HG03378 (cell line): ENCODE data around the gene DELE1.

ENCODE experiments used
- ATAC-seq: cut with Tn5 transposase; IDR thresholded peaks from one replicate; pipeline ENCODE4 v1.9.1; 2021; ENCODE audit warnings: mild to moderate bottlenecking, moderate library complexity; ENCODE audit not compliant: unreplicated experiment

The DELE1 gene

DNA sequence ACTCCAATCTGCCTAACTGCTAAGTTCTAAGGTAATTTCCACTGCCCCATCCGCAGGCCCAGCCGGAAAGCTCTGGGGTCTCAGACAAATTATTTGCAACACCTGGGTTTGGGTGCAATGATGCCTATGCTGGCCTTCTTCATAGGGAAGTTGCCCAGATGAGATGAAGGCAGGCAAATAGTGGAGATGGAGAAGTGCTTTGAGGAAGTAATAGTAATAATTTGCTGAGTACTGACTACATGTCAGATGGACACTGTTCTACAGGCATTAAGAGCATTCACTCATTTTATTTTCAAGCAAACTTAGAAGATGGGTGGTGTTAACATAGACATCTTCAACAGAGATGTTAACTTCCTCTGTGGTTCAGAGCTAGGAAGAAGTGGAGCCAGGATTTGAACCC, 30.5 kb downstream of the DELE1 start:
- no peak for ATAC-seq

DNA sequence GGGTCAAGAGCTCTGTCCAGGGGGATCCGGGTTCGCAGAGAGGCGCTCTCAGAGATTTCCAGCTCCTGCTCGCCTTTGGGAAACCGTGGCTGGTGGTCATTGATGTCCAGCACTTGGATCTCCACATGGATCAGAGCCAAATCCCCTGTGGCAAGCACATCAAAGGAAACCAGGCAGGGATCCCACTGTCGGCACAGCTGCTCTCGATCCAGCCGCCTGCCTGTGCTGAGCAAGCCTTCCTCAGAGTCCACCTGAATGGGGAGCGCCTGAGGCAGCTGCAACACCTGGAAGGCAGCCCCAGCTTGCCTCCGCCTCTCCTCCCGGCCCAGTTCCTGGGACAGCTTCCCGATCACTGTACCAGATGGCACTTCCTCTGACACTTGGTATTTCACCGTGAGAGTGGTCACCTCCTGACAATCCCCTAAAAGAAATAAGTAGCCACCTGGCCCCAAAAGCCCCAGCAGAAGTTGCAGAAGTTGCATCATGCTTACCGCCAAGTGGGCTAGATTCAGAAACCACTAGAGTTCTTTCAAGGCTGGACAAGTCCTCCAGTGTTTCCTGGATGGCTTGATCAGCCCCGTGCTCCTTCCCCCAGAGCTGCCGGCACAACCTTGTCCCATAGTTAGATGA, 33.8 kb downstream of the DELE1 start:
- ATAC-seq = no peak

DNA sequence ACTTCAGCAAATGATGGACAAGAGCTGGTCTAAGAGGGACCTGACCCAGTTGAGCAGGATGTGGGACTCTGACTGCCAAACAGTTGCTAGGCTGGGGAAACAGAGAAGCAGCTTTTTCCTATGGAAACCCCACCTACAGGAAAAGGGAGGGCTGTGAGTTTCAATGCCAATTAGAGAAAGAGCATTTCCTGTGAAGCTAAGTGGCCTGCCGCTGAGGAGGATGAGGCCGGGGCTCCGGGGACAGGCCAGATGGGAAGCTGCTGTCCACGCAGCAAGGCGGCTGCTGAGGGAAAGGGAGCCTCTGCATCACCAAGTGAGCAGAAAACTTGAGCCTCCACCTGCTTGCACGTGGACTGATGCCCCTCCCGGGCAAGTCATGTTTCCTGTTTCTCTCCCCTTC, 34.4 kb downstream of the DELE1 start, which contains the start of gene PCDH12:
TSS of gene PCDH12 (minus strand) at position 90 of the 400 bp plus-strand sequence. CDS start 351 bp downstream, outside the sequence.
- no peak for ATAC-seq

DNA sequence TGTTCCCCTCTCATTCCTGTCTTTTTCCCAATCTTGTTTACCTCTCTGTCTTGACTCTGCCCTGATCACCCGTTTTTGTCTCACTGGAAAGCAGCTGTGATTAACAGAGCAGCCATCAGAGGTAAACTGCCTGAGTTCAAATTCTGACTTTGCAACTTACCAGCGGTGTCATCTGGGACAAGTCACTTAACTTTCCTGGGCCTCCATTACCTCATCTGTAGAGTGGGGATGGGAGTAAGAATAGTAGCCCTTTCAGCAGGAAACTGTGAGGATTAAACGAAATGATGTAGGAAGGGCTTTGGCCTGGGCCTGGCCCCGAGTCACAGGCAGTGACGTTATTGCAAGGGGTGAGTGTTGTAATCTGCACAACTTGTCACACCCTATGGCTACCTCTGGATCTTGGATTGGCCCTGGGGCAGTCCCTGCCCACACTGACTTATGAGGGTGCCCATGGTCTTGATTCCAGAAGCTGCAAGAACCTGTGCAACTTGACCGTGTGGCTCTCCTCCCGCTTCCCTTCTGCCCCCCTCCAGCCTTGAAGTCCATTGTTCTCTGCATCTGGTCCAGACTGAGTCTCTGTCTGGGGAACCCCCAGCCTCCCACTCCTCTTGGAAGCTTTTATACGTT, 35.0 kb downstream of the DELE1 start:
- no peak for ATAC-seq

DNA sequence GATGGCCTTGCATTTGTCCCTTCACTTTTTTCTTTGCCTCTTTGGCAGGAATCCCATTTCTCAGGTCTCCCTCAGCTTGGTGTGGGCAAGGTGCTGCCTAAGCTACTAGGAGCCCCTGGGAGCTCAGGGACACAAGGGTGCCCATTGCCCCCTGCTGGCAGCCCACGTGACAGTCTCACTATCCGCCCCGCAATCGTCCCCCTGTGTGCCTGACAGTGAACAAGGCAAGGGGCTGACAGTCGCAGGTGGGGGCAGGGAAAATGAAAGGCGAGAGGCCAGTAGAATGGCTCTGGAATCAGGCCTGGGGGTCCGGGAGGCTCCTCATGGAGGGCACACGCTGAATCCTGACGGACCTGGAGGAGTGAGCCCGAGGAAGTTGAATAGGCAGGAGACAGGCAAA, 36.3 kb downstream of the DELE1 start:
- no peak for ATAC-seq

DNA sequence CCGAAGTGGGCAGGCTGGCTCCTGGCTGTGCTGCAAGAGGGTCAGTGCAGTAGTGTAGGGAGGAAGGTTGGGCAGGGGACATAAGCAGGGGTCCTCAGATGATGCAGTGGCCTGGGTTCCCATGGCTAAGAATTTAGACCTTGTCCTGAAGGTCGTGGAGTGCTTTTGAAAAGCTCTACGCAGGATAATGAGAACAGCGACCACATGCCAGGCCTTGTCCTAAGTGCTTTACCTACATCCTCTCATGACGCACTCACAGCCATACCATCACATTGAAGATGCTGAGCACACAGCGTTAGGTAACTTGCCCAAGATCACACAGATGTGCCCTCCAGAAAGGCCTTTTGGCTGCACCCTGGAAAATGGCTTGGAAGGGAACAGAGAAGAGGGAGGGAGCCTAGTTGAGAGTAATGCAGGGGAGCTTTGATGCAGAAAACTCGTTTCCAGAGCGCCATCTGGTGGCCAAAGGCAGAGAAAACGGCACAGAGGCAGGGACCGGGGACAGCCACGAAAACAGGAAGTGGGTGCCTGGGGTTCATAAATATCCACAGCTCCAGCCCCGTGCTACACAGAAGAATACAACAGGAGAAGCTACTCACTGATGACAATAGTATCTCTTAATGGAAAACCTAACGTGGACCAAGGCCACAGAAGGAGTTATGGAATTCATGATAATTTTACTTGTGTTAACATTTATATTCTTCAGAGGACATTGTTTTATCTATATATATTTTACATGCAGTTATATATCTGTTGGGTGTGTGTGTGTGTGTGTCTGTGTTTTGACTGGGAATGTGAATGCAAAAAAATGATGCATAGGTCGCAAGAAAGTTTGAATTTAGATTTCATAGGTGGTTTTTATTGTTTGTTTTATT, 37.0 kb downstream of the DELE1 start:
- ATAC-seq = peak; percentile 95

DNA sequence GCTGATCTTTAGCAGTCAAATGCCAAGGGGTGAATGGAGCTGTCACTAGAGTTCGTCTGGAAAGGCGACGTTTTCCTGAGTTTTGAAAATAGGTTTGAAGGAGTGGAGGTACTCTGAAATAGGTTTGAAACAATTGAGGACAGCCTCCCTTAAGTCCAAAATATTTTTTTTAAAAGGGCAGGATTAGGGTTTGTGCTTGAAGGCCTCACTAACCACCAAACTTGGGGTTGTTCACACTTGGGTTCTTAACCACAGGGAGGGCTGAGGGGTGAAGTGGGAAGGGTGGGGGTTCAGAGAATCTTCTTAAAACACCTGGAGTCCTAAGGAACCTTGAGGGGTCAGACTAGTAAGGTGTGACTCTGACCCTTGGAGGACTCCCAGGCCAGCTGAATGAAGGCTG, 37.8 kb downstream of the DELE1 start:
- no peak for ATAC-seq

DNA sequence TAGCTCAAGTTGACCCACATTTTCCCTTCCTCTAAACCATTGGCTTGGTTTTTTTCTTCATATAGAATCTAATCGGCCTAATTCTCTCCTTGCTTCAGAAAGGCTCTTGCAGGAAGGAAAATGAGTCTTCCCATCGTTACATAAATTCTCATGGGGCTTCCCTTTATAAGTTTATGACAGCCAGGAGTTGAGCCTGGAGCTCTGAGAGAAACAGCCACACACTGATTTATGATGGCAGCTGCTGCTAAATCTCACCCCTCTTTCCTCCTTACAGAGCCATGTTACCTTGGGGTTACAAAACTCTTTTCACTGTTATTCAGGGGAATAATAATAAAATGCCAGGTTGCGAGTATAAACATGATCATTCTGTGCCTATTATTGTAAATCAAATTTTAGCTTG, 40.0 kb downstream of the DELE1 start:
- no peak for ATAC-seq

DNA sequence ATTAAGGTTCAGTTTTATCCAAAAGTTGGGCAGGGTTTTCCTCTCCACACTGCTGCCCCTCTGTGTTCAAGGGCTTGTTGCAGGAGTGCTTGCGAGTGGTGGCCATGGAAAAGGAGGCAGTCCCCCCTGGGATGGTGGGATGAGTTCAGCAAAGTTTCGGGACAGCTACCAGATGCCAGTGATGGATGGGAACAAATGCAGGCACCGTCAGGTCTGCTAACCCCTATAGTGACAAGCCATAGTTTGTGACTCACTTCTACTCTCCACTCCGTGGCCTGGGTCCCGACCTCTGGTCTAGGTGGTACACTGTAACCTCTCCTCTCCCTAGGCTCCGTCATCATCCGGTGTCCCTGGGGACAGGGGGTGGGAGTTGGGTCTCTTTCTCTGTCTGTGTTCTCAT, 41.4 kb downstream of the DELE1 start:
- ATAC-seq = no peak

DNA sequence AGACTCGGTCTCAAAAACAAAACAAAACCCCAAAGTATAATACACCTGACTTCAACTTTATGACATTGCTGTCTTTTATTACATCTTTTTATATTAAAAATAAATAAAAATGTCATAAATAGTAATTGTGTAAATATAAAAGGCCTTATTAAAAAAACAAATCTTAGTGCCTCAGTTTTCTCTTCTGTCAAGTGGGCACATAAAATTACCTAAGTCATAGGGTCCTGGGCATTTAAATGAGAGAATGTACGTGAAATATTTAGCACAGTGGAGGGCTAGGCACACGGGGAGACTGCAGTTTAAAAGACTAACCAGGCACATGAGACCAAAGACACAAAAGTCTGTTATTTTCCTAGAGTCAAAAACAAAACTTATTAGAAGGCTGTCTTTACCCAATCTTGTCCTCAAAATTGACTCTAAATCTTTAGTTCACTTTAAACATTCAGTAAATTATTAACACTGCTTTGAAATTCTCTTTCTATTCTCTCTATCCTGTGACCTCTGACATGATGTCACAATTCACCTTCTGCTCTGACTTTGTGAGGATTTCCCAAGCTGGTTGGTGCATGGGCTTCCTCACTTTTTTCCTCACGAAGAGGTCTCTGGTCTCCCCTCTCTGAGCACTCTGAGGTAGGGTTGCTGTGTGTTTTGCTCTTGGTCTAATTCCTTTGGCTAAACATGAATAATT, 42.7 kb downstream of the DELE1 start:
- no peak for ATAC-seq

DNA sequence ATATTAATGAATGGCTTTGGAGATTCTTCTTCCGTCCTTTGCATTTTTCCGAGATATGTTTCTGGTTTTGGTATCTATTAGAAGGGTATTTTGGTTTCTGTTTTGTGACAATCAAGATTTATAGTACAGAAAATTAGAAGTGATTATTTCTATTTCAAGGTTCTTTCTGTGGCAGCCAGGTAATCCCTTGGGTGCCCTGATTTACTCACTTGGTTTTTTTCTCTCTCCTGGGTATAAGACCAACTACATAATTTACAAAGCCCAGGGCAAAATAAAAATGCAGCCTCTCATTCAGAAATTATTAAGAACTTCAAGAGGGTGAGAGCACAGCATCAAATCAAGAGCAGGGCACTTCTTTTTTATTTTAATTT, 43.3 kb downstream of the DELE1 start:
- no peak for ATAC-seq

DNA sequence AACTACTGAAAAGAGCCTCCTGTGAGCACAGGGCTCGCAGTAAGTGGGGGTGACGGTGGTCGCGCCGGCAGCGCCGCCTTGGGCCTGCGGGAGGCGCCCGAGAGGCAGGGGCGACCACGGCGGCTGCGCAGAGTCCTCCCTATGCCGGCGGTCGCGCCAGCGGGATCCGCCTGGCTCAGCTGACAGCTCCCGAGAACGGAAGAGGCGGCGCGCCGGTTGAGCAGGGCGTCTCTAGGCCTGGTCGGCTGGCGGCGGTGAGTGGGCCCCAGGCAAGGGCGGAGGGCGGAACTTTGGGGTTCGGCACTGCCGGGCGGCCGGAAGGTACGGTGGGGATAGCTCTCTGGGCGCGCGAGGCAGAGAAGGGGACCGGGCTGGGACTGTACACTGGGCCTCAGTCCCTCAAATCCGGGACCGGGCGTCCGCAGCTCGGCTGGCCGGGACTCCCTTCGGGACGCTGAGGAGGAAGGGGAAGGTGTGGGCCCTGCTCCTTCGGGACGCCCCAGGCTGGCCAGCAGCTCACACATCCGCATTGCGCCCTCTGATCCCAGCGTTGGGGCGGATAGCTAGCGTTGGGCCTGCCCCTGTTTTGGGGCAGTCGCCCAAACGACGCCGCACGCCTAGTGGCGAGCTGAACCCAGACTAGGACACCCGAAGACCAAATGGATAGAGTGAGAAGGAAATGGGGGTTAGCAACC, 45.4 kb downstream of the DELE1 start, which contains the start of gene RNF14:
TSS of gene RNF14 (plus strand) at position 192 of the 695 bp plus-strand sequence. CDS start 4,484 bp downstream, outside the sequence.
- ATAC-seq = peak; percentile 83

DNA sequence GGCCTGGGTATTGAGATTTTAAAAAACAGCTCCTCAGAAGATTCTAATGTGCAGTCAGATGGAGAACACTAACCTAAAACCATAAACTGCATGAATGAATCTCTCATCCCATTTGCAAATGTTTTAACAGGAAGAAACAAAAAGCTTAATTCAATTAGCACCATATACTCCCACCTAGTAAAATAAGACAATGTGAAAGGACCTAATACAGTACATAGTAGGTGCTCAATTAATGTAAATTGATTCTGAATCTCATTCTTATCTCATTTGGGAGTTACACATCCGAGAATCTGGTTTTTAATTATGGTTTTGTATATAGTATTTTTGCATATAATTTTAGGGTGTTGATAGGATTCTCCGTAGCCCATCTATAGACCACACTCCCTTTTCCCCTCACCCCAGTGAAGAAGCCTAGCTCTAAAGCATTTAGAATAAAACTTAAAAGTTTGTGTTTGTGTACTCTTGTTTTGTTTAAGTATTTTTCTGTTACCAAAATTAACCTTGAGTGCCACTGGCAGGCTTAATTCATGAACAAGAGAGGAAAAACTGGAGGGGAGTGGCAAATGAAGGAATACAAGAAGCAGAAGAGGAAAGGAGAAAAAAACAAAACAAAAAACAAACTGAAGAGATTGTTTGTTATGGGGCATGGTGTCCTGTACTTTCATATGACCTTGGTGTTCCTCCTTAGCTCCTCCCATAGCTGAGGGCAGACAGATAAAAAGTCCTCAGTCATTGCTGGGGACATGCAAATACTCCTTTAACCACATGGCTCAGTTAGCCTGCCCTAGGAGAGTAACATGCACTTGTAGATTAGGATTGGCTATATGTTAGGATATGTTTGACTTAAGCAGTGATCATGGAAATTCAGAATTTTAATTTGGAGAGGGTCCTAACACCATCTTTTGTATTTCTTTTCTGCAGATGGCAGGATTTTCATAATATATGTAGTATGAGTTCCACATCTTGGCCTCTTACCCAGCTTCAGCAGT, 46.4 kb downstream of the DELE1 start:
- peak; percentile 75 for ATAC-seq

DNA sequence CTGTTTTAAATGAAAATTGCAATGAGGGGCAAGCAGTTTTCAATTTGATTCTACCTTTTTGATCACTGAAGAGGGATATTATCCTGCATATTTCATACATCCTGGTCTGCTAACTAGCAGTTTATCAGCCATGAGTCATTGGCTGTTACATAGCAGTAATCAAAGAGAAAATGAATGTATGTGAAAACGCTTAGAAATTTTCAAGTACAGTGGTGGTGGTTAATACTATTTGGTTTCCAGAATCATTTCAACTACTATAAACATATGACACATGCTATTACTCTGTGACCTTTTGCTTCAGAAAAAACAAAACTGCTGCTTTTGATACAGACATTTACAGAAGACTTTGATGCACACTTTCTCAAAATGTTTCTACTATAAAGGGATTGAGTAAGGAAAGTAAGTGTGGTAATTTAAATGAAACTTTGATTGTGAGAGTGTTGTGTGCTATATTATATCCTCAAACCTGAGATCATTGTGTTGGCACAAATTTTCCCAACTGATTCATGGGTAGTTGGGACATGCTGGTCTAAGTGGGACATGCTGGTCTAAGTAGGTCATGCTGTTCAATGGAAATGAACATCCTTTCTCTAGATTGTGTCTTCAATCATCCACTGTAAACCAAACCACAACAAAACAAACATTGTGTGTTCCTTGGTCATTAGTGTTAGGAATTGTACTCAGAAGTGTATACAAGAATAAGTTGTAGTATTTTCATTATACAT, 50.4 kb downstream of the DELE1 start:
- ATAC-seq = no peak

DNA sequence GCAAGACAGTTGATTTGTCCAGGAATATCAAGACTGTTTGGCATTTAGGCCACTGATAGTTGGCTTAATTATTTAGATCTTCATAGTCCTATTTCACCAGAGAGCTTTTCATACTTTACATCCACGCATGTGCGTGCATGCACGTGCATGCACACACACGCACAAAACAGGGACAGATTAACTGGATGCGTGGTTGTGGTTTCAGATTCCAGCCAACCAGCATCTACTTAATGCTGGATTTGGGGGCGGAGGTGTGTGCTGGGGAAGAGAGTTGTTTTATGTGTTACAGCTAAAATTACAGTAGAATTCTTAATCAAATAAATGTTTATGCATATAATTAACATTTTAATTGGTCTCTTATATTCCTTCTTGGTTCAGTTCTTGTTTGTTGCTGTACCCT, 52.5 kb downstream of the DELE1 start:
- no peak for ATAC-seq

DNA sequence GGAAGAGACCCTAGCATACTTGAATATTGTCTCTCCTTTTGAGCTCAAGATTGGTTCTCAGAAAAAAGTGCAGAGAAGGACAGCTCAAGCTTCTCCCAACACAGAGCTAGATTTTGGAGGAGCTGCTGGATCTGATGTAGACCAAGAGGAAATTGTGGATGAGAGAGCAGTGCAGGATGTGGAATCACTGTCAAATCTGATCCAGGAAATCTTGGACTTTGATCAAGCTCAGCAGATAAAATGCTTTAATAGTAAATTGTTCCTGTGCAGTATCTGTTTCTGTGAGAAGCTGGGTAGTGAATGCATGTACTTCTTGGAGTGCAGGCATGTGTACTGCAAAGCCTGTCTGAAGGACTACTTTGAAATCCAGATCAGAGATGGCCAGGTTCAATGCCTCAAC, 54.7 kb downstream of the DELE1 start:
- no peak for ATAC-seq

DNA sequence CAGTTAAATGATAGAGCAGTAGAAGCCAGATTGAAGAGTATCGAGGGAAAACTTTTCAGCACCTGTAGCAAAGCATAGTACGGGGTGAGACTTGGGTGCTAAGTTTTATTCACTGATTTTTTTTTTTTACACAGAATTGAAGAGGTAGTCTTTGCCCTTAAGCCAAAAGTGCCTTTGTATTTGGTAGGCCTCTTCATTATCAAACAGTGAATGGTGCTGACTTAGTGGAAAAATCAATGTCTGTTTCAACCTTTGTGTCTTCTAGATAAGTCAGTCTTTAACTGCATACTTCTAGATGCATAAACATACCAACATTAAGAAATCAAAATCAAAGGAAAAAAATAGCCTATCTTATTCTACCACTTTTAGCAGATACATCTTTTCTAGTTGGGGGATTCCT, 59.0 kb downstream of the DELE1 start:
- no peak for ATAC-seq

DNA sequence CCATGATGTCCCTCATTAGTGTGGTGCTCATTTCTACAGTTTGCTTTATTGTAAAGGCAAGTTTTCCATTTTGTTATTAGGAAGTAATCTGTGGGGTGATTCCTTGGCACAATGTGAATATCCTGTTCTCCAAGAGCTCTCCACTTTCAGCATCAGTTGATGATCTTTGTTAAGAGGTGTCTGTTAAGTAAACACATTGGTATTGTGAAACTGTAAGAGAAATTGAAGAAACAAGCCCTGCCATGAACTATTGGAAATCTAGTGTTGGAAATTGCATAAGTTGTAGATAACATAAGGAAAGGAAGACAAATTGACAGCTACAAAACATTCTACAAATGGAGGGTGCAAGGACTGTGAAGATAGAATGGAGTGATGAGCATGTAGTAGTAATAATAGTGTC, 62.4 kb downstream of the DELE1 start:
- no peak for ATAC-seq

DNA sequence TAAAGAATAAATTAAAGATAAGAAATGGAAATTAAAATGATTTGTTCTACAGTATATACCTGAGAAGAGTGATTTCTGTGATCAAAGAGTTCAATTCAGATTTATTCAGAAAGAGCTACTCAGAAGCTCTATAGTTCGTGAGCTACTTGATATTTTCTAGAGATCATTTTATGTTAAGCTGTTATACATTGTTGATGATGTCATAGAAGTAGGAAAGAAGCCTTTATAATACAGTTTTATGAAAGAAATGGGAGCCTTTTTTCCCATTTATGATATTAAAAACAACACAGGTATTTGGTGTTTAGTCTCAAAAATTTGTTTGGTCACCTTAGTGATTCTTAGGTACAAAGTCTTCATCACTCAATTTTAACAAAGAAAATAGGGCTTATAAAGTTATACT, 66.0 kb downstream of the DELE1 start:
- no peak for ATAC-seq
